ENCODE results near the gene GNA15. TPM values are rescaled to one million over a fixed set of nuclear protein-coding genes. Genes with fewer than 3 reads are reported as not detected.

The GNA15 gene
- total and polyA plus RNA-seq, 8 donors: 0.19 to 3.0 (median 1.3) TPM

- DNase-seq (peak in 2 of 6 donors; percentile 25 to 40), ATAC-seq (no peak), FAIRE-seq (no peak)
- no peaks in the 10 kb centered on the region for H3K27me3 ChIP-seq
- no peak for TF ChIP-seq CTCF (IDR thresholded peaks at IDR 0.05)
- no peak overlapping the region for H3K27ac ChIP-seq
- H3K4me3 ChIP-seq: no peak overlapping the region
- intact Hi-C loops (cut with DNase I): no loop called here
- H3K36me3 ChIP-seq: no peaks in the 10 kb centered on the region
- H3K9me3 ChIP-seq: no peaks in the 10 kb centered on the region
- whole genome bisulfite sequencing, 2 donors: 93 to 95% methylated on average over 40 of the region's 40 CpGs
- H3K4me1 ChIP-seq: no peaks in the 10 kb centered on the region
Measured at GRCh38 chr19:3193256-3194105, 57.6 kb downstream of the GNA15 start.

GRCh38 chr19:3194106-3195087 is 58.6 kb downstream of the GNA15 start:
- FAIRE-seq (no peak), DNase-seq (peak in 1 of 6 donors; percentile 7), ATAC-seq (no peak)
- 92 to 93% methylated on average over 16 to 17 of the region's 17 CpGs for WGBS, 2 donors
- Histone ChIP-seq H3K36me3 (no peaks in the 10 kb centered on the region), H3K27me3 (no peaks in the 10 kb centered on the region), H3K4me3 (no peak overlapping the region), H3K27ac (no peak overlapping the region), H3K4me1 (no peaks in the 10 kb centered on the region), H3K9me3 (no peaks in the 10 kb centered on the region)
- intact Hi-C loops (cut with DNase I): no loop called here
- no peak for TF ChIP-seq CTCF (IDR thresholded peaks at IDR 0.05)

GRCh38 chr19:3196064-3196932 is 60.5 kb downstream of the GNA15 start:
- H3K36me3 ChIP-seq: no peaks in the 10 kb centered on the region
- 92 to 93% methylated on average over 41 to 42 of the region's 42 CpGs for WGBS, 2 donors
- no peaks in the 10 kb centered on the region for H3K9me3 ChIP-seq
- no peaks in the 10 kb centered on the region for H3K27me3 ChIP-seq
- H3K4me1 ChIP-seq: no peaks in the 10 kb centered on the region
- no peak for TF ChIP-seq CTCF (IDR thresholded peaks at IDR 0.05)
- ATAC-seq (no peak), FAIRE-seq (no peak), DNase-seq (peak in 2 of 6 donors; percentile 38 to 74)
- intact Hi-C loops (cut with DNase I): no loop called here
- H3K27ac ChIP-seq: no peak overlapping the region
- no peak overlapping the region for H3K4me3 ChIP-seq

GRCh38 chr19:3196933-3197205 is 61.0 kb downstream of the GNA15 start:
- H3K36me3 ChIP-seq: no peaks in the 10 kb centered on the region
- intact Hi-C loops (cut with DNase I): no loop called here
- 93 to 94% methylated on average over 14 of the region's 14 CpGs for WGBS, 2 donors

More at GRCh38 chr19:3196933-3197205, 61.0 kb downstream of the GNA15 start:
- H3K27ac ChIP-seq: no peak overlapping the region
- H3K9me3 ChIP-seq: no peaks in the 10 kb centered on the region
- DNase-seq (no peak), FAIRE-seq (no peak), ATAC-seq (no peak)
- TF ChIP-seq CTCF (IDR thresholded peaks at IDR 0.05): no peak
- H3K4me3 ChIP-seq: no peak overlapping the region
- H3K27me3 ChIP-seq: no peaks in the 10 kb centered on the region
- H3K4me1 ChIP-seq: no peaks in the 10 kb centered on the region

All from pancreas (tissue), 10 donors.